Measurements from ENCODE around the gene TMEM63A.

DNA sequence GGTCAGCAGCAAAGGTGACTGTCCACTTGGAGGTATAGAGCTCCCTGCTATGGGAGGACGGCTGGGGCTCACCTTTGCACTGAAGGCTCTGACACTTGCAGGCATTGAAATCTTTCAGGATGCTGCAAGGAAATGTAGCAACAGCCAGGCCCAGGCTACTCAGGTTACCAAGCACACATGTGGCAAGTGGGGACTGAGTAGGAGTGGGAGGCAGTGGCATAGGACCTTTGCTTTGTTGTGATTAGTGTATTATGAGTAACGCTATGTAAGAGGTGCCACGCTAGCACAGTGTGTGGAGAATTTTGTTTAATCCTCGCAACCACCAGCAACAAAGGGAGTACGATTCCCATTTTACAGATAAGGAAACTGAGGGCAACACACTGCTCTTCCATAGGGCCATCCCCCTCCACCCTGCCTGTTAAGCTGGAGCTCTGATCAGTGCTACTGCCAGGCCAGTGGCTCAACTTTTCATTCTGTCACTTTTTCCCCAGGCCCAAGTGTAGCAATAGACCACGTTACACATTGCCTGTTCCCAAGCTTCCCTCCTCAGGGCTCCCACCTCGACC is 21.2 kb downstream of the TMEM63A start:
- TF ChIP-seq CTCF (IDR thresholded peaks at IDR 0.05 in 8 of 11, conservative IDR thresholded peaks at IDR 0.05 in 3 of 11) (no peak), POLR2A (IDR thresholded peaks at IDR 0.05) (no peak), POLR2AphosphoS5 (IDR thresholded peaks at IDR 0.05) (no peak)

Data from spleen (tissue), 7 donors.